PFSK-1 (cell line): Measurements from ENCODE around the gene DCAF15.

Source experiments
- POLR2AphosphoS5 ChIP-seq: IDR thresholded peaks from 2 replicates; pipeline ENCODE4 v1.6.1; 2012; ENCODE audit warnings: low read depth, mild to moderate bottlenecking, control low read depth, low read length, moderate library complexity
- TAF1 ChIP-seq: IDR thresholded peaks from 2 replicates; pipeline ENCODE4 v1.6.1; 2012; ENCODE audit warnings: low read length, control low read depth, borderline replicate concordance; ENCODE audit not compliant: insufficient read depth

- TF ChIP-seq POLR2AphosphoS5 (no peak), TAF1 (no peak)
These were observed 31.8 kb upstream of the DCAF15 start for GRCh38 chr19:13920524-13920923.
